HG03039 (cell line): ENCODE results near the gene ITGA2.

ENCODE experiments used
- ATAC-seq: cut with Tn5 transposase; IDR thresholded peaks from one replicate; pipeline ENCODE4 v1.9.1; 2021; ENCODE audit warnings: mild to moderate bottlenecking, moderate library complexity; ENCODE audit not compliant: unreplicated experiment

ITGA2 gene

GRCh38 chr5:53133020-53133419, 143.9 kb downstream of the ITGA2 start:
- no peak for ATAC-seq
